ENCODE data around the gene LRMDA.

DNA sequence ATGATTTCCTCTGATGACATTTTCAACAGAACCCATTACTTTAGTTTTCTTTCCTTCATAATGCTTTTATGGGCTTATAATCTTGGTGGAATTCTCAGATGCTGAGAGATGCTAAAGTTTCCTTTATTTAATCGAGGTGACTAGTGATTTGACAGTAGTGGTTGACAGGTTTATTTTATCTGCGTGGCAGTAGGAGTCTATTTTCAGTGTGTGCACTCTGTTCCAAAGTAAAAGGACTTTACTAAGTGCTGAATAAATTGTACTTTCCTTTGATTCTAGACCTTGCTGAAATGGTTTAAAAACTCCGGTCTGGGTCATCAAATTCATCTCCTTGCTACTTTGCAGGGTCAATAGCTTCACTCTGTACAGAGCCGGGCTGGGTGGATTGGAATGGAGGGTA, 900.3 kb downstream of the LRMDA start:
- TF ChIP-seq JUN (IDR thresholded peaks at IDR 0.05; ENCODE audit: borderline replicate concordance, insufficient read depth, insufficient read length, low read depth), result no peak
- no peak for TF ChIP-seq GATA2 (IDR thresholded peaks at IDR 0.05; ENCODE audit: insufficient read depth, insufficient read length, low read depth, low read length)
- TF ChIP-seq, protein P1, sequence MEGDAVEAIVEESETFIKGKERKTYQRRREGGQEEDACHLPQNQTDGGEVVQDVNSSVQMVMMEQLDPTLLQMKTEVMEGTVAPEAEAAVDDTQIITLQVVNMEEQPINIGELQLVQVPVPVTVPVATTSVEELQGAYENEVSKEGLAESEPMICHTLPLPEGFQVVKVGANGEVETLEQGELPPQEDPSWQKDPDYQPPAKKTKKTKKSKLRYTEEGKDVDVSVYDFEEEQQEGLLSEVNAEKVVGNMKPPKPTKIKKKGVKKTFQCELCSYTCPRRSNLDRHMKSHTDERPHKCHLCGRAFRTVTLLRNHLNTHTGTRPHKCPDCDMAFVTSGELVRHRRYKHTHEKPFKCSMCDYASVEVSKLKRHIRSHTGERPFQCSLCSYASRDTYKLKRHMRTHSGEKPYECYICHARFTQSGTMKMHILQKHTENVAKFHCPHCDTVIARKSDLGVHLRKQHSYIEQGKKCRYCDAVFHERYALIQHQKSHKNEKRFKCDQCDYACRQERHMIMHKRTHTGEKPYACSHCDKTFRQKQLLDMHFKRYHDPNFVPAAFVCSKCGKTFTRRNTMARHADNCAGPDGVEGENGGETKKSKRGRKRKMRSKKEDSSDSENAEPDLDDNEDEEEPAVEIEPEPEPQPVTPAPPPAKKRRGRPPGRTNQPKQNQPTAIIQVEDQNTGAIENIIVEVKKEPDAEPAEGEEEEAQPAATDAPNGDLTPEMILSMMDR (IDR thresholded peaks at IDR 0.05; ENCODE audit: extremely low read depth in 1 of 2, insufficient read depth in 1 of 2, low read depth in 1 of 2, low read length in 2 of 2), result no peak
- TF ChIP-seq, protein P2, sequence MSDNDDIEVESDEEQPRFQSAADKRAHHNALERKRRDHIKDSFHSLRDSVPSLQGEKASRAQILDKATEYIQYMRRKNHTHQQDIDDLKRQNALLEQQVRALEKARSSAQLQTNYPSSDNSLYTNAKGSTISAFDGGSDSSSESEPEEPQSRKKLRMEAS (IDR thresholded peaks at IDR 0.05; ENCODE audit: insufficient read depth, insufficient read length), result no peak
- no peak for TF ChIP-seq POLR2AphosphoS5 (IDR thresholded peaks at IDR 0.05; ENCODE audit: insufficient read depth, low read depth, low read length)
- TF ChIP-seq EZH2 (IDR thresholded peaks at IDR 0.05; ENCODE audit: borderline replicate concordance, low read depth, low read length, severe bottlenecking), result no peak
- no peak for TF ChIP-seq POLR2A (IDR thresholded peaks at IDR 0.05; ENCODE audit: low read depth, low read length)
